ENCODE results near the gene THBS1. TPM values are rescaled to one million over a fixed set of nuclear protein-coding genes. Genes with fewer than 3 reads are reported as not detected.

Gene THBS1
- total RNA-seq, 2 donors from 2014 or later = 13.9 to 16.5 TPM

- no peak overlapping the region for H3K27ac ChIP-seq (ENCODE audit: low read depth, low read length)
- peaks cover 48% of the 10 kb centered on the region for H3K36me3 ChIP-seq (ENCODE audit: control insufficient read depth, insufficient read depth, low read length)
- H3K27me3 ChIP-seq (ENCODE audit: control insufficient read depth, insufficient read depth, low read length, poor library complexity, severe bottlenecking) = no peaks in the 10 kb centered on the region
- DNase-seq = no peak
- H3K9me3 ChIP-seq (ENCODE audit: control insufficient read depth, low read length) = no peaks in the 10 kb centered on the region
- H3K9me3 Mint-ChIP-seq = no peaks in the 10 kb centered on the region
- H3K4me1 Mint-ChIP-seq = no peaks in the 10 kb centered on the region
- 96 to 99% methylated on average over 6 of the region's 6 CpGs for WGBS, 2 experiments (ENCODE audit: insufficient coverage in 1 of 2, insufficient read length in 1 of 2)
- H3K27me3 Mint-ChIP-seq (ENCODE audit: insufficient read depth) = no peaks in the 10 kb centered on the region
- H3K4me1 ChIP-seq (ENCODE audit: control insufficient read depth, insufficient read depth, low read length) = no peaks in the 10 kb centered on the region
- H3K36me3 Mint-ChIP-seq (ENCODE audit: low read depth) = peaks cover 10% of the 10 kb centered on the region
- no peak for TF ChIP-seq CTCF (conservative IDR thresholded peaks at IDR 0.05)
- no peak overlapping the region for H3K27ac Mint-ChIP-seq
- no peak overlapping the region for H3K9ac ChIP-seq (ENCODE audit: extremely low read depth, low read length, poor library complexity, severe bottlenecking)
- no peak overlapping the region for H3K4me3 Mint-ChIP-seq
- H3K4me3 ChIP-seq (ENCODE audit: low read length) = no peak overlapping the region
Measured at GRCh38 chr15:39597751-39598185, 16.9 kb downstream of the THBS1 start.

DNA sequence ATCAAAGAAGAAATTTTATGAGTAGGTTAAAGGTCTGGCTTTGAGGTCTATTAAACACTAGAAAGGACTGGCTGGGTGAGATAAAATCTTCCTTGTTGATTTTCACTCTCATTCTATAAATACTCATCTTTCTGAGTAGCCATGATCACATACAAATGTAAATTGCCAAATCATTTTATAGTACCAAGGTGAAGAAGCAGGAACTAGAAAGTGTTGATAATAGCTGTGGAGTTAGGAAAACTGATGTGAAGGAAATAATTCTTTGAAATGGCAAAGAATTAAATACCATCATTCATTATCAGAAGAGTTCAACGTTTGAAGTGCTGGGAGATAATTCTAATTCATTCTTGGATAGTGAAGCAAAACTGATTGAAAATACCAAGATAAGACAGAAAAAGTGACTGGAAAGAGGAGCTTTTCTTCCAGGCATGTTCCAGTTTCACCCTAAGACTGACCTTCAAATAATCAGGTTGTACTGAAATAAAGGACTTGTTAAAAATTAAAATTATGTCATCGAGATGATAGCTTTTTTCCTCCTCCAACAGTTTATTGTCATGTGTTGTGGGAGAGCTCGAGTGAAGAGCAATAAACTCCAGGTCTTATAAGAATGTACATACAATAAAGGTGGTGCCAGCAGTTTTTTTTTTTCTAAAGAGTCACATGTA is 17.4 kb downstream of the THBS1 start:
- 78% methylated on average over 3 of the region's 3 CpGs; no CpG with 5 or more reads in 1 of the 2 experiments for WGBS, 2 experiments (ENCODE audit: insufficient coverage in 1 of 2, insufficient read length in 1 of 2)
- Histone ChIP-seq H3K36me3 (ENCODE audit: control insufficient read depth, insufficient read depth, low read length) (peaks cover 43% of the 10 kb centered on the region), H3K9ac (ENCODE audit: extremely low read depth, low read length, poor library complexity, severe bottlenecking) (no peak overlapping the region), H3K4me1 (ENCODE audit: control insufficient read depth, insufficient read depth, low read length) (no peaks in the 10 kb centered on the region), H3K27me3 (ENCODE audit: control insufficient read depth, insufficient read depth, low read length, poor library complexity, severe bottlenecking) (no peaks in the 10 kb centered on the region), H3K4me3 (ENCODE audit: low read length) (no peak overlapping the region), H3K27ac (ENCODE audit: low read depth, low read length) (no peak overlapping the region), H3K9me3 (ENCODE audit: control insufficient read depth, low read length) (no peaks in the 10 kb centered on the region)
- DNase-seq = no peak
- Mint-ChIP-seq H3K4me1 (no peaks in the 10 kb centered on the region), H3K9me3 (no peaks in the 10 kb centered on the region), H3K36me3 (ENCODE audit: low read depth) (peaks cover 5% of the 10 kb centered on the region), H3K27me3 (ENCODE audit: insufficient read depth) (no peaks in the 10 kb centered on the region), H3K4me3 (no peak overlapping the region), H3K27ac (no peak overlapping the region)
- TF ChIP-seq CTCF (conservative IDR thresholded peaks at IDR 0.05) = no peak

DNA sequence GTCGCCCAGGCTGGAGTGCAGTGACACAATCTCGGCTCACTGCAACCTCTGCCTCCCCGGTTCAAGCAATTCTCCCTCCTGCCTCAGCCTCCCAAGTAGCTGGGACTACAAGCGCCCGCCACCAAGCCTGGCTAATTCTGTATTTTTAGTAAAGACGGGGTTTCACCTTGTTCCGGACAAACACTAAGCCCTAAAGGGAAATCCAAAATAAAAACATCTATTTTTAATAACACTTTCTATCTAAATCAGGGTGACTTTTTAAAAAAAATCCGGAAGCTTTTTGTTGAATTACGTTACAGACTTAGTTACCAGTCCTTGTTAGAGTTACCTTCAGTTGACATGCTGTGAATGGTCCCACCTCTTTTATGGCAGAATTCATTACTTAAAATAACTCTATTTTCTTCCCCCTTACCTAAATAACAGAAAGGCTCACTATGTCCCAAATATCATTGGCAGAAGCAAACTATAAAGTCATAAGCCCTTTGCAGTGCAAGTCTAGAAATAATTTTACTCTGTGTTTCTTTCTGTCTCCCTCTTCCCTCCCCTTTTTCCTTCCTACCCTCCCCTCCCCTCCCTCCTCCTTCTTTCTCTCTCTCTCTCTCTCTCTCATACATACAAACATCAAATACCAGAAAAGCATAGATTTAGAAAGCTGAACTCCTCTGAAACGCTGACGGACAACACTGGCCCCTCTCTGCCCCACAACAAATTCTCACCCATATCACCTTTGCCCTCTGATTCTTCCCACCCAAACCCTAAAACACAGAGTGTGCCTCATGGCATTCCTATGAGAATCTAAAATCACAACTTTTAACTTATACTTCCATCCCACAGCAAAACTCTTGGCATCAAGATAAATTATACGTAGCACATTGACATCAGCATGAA is 18.3 kb downstream of the THBS1 start:
- no peak overlapping the region for H3K27ac ChIP-seq (ENCODE audit: low read depth, low read length)
- H3K9ac ChIP-seq (ENCODE audit: extremely low read depth, low read length, poor library complexity, severe bottlenecking) = no peak overlapping the region
- peaks cover 35% of the 10 kb centered on the region for H3K36me3 ChIP-seq (ENCODE audit: control insufficient read depth, insufficient read depth, low read length)
- no peak overlapping the region for H3K27ac Mint-ChIP-seq
- no peak for TF ChIP-seq CTCF (conservative IDR thresholded peaks at IDR 0.05)
- no peak overlapping the region for H3K4me3 ChIP-seq (ENCODE audit: low read length)
- peaks cover 2% of the 10 kb centered on the region for H3K36me3 Mint-ChIP-seq (ENCODE audit: low read depth)
- no peaks in the 10 kb centered on the region for H3K27me3 ChIP-seq (ENCODE audit: control insufficient read depth, insufficient read depth, low read length, poor library complexity, severe bottlenecking)
- DNase-seq = no peak
- no peak overlapping the region for H3K4me3 Mint-ChIP-seq
- H3K27me3 Mint-ChIP-seq (ENCODE audit: insufficient read depth) = no peaks in the 10 kb centered on the region
- no peaks in the 10 kb centered on the region for H3K4me1 ChIP-seq (ENCODE audit: control insufficient read depth, insufficient read depth, low read length)
- H3K9me3 Mint-ChIP-seq = no peaks in the 10 kb centered on the region
- no peaks in the 10 kb centered on the region for H3K4me1 Mint-ChIP-seq
- 89 to 95% methylated on average over 5 to 11 of the region's 12 CpGs for WGBS, 2 experiments (ENCODE audit: insufficient coverage in 1 of 2, insufficient read length in 1 of 2)
- H3K9me3 ChIP-seq (ENCODE audit: control insufficient read depth, low read length) = no peaks in the 10 kb centered on the region
